Endothelial cell of umbilical vein (primary cell): ENCODE data around the gene FAM81A. TPM values are rescaled to one million over a fixed set of nuclear protein-coding genes. Genes with fewer than 3 reads are reported as not detected.

Source experiments
- BruUV-seq: library from RNA; stranded (reverse); fragments of 400-500 nt; replicated peaks from 2 replicates; lab custom pipeline; 2021; lab: Mats Ljungman, UMichigan
- CTCF ChIA-PET: fragments of 300-600, 350-600 bp; sonication (Branson Sonifier 250); formaldehyde crosslinking; loops from one replicate; lab custom pipeline; 2021; ENCODE audit warnings: antibody characterized with exemption, inconsistent platforms; lab: Charles Lee
- POLR2A ChIA-PET: fragments of 300-600, 350-600 bp; sonication (Branson Sonifier 250); formaldehyde crosslinking; loops from one replicate; lab custom pipeline; 2021; ENCODE audit warnings: antibody characterized with exemption, inconsistent platforms; lab: Charles Lee
- DNase-seq: peaks from one replicate; pipeline ENCODE4 v3.0.0-alpha.2; 2011; ENCODE audit warnings: low read depth, low spot score
- FAIRE-seq: peaks from 2 replicates; lab custom pipeline; 2011; peaks lifted over from hg19 to GRCh38; lab: Jason Lieb, UNC
- H2AFZ ChIP-seq: 2 replicates; pipeline ENCODE4 v1.6.0; 2012; ENCODE audit warnings: low read depth, low read length, control low read depth, inconsistent platforms
- H3K27ac ChIP-seq: 2 replicates; pipeline ENCODE4 v1.5.1; 2011; ENCODE audit warnings: low read depth, mild to moderate bottlenecking, control low read depth, low read length, moderate library complexity; ENCODE audit not compliant: insufficient read depth
- H3K27me3 ChIP-seq, 2 experiments: 2 replicates each; pipeline versions ENCODE4 v1.6.0 to v1.6.1; 2011; ENCODE audit warnings: low read length in 2 of 2, mixed read lengths in 1 of 2; ENCODE audit not compliant: control insufficient read depth in 2 of 2, insufficient read depth in 2 of 2
- H3K36me3 ChIP-seq, 2 experiments: 2 replicates in 1 of 2; 3 replicates in 1 of 2; pipeline ENCODE4 v1.5.1; 2011; ENCODE audit warnings: low read length in 2 of 2, mild to moderate bottlenecking in 1 of 2, moderate library complexity in 1 of 2; ENCODE audit not compliant: control insufficient read depth in 2 of 2, insufficient read depth in 2 of 2; ENCODE audit errors: extremely low read depth in 1 of 2
- H3K4me1 ChIP-seq: 3 replicates; pipeline ENCODE4 v1.5.1; 2011; ENCODE audit warnings: mild to moderate bottlenecking, low read length; ENCODE audit not compliant: control insufficient read depth, insufficient read depth; ENCODE audit errors: extremely low read depth
- H3K4me2 ChIP-seq: 2 replicates; pipeline ENCODE4 v1.6.1; 2011; ENCODE audit warnings: low read length, control low read depth, mixed read lengths; ENCODE audit not compliant: insufficient read depth
- H3K4me3 ChIP-seq, 3 experiments: fragments of 200-600 bp in 1 of 3; sonication (generic), shearing (Covaris generic) in 1 of 3; replicated peaks in 1 of 3; 2 replicates each; pipeline ENCODE4 v1.5.1; 2011 to 2016; ENCODE audit warnings: control low read depth in 3 of 3, low read length in 3 of 3, mild to moderate bottlenecking in 2 of 3, inconsistent platforms in 1 of 3, low read depth in 1 of 3, moderate library complexity in 1 of 3; ENCODE audit not compliant: insufficient read depth in 1 of 3
- H3K79me2 ChIP-seq: 2 replicates; pipeline ENCODE4 v1.6.0; 2012; ENCODE audit warnings: low read length, inconsistent platforms; ENCODE audit not compliant: control insufficient read depth, insufficient read depth
- H3K9ac ChIP-seq: replicated peaks from 2 replicates; pipeline ENCODE3; 2011; ENCODE audit warnings: low read length, control low read depth; ENCODE audit not compliant: insufficient read depth; ENCODE audit errors: extremely low read depth
- H3K9me1 ChIP-seq: replicated peaks from 3 replicates; pipeline ENCODE4 v1.6.0; 2011; ENCODE audit warnings: mild to moderate bottlenecking, low read length; ENCODE audit not compliant: control insufficient read depth, insufficient read depth; ENCODE audit errors: extremely low read depth
- H3K9me3 ChIP-seq: replicated peaks from 2 replicates; pipeline ENCODE4 v1.5.1; 2012; ENCODE audit warnings: low read length, inconsistent platforms; ENCODE audit not compliant: control insufficient read depth, insufficient read depth
- H4K20me1 ChIP-seq: replicated peaks from 2 replicates; pipeline ENCODE3; 2011; ENCODE audit warnings: mild to moderate bottlenecking, low read length; ENCODE audit not compliant: control insufficient read depth, insufficient read depth; ENCODE audit errors: extremely low read depth
- CTCF ChIP-seq, 2 donors: IDR thresholded peaks; 1 replicate in 1 of 2; 2 replicates in 1 of 2; pipeline ENCODE4 v1.5.1; 2011; ENCODE audit warnings: low read length in 2 of 2, mild to moderate bottlenecking in 2 of 2, moderate library complexity in 2 of 2, control low read depth in 1 of 2, inconsistent platforms in 1 of 2, low read depth in 1 of 2; ENCODE audit not compliant: insufficient read depth in 1 of 2; ENCODE audit errors: extremely low read depth in 1 of 2
- EZH2 ChIP-seq: IDR thresholded peaks from 2 replicates; pipeline ENCODE4 v1.6.1; 2012; ENCODE audit warnings: borderline replicate concordance, low read depth, mild to moderate bottlenecking, moderate library complexity, low read length, inconsistent platforms; ENCODE audit not compliant: severe bottlenecking
- FOS ChIP-seq: IDR thresholded peaks from 2 replicates; pipeline ENCODE4 v1.6.1; 2011; ENCODE audit warnings: mild to moderate bottlenecking, low read length, moderate library complexity, borderline replicate concordance; ENCODE audit not compliant: insufficient read depth
- GATA2 ChIP-seq: IDR thresholded peaks from 2 replicates; pipeline ENCODE4 v1.7.0; 2011; ENCODE audit warnings: low read depth, mild to moderate bottlenecking, moderate library complexity, mixed read lengths, low read length; ENCODE audit not compliant: insufficient read length, insufficient read depth
- JUN ChIP-seq: IDR thresholded peaks from 2 replicates; pipeline ENCODE4 v1.6.1; 2011; ENCODE audit warnings: borderline replicate concordance, low read depth; ENCODE audit not compliant: insufficient read length, insufficient read depth
- MAX ChIP-seq: IDR thresholded peaks from 2 replicates; pipeline ENCODE4 v1.6.1; 2011; ENCODE audit not compliant: insufficient read depth, insufficient read length
- MYC ChIP-seq: IDR thresholded peaks from one replicate; pipeline ENCODE4 v1.6.1; 2011; ENCODE audit warnings: mild to moderate bottlenecking, low read depth, low read length
- POLR2A ChIP-seq: IDR thresholded peaks from 2 replicates; pipeline ENCODE4 v1.6.1; 2012; ENCODE audit warnings: low read depth, mild to moderate bottlenecking, control low read depth, low read length
- POLR2AphosphoS5 ChIP-seq: IDR thresholded peaks from 2 replicates; pipeline ENCODE4 v1.6.1; 2012; ENCODE audit warnings: low read depth, mild to moderate bottlenecking, control low read depth, low read length, moderate library complexity; ENCODE audit not compliant: insufficient read depth
- dilution Hi-C: fragments of 300-500 bp; cut with MboI; formaldehyde crosslinking; loops from one replicate; pipeline ENCODE4 v1.15.0; 2019; ENCODE audit warnings: low sequenced_read_pairs; ENCODE audit not compliant: extremely low pct_ligation_motif_present
- intact Hi-C: fragments of 100-400 bp; cut with micrococcal nuclease; formaldehyde crosslinking; loops from one replicate; pipeline ENCODE4 v1.10.0; 2022
- polyA plus RNA-seq, 4 experiments: library from polyadenylated mRNA; depleted of rRNA in 3 of 4; stranded (reverse) in 3 of 4; unstranded in 1 of 4; fragments of >200 nt; gene quantifications; 2 replicates each; pipeline versions ENCODE4 v1.2.1 to v1.2.3, GENCODE V29; 2011 to 2012; ENCODE audit warnings: missing spikeins in 1 of 4
- total RNA-seq: library from RNA; stranded (reverse); gene quantifications from 2 replicates; pipeline ENCODE4 v1.2.3, GENCODE V29; 2021

The FAM81A gene
- total and polyA plus RNA-seq, 2 donors (not counting 3 experiments of a cell fraction or from before 2014, with no cell fraction given): 0.28 to 1.2 TPM

- H3K36me3 ChIP-seq: no peaks in the 10 kb centered on the region
- H3K4me2 ChIP-seq: no peak overlapping the region
- no peak overlapping the region for H2AFZ ChIP-seq
- ChIA-PET POLR2A (no interaction called here), CTCF (no interaction called here)
- DNase-seq (no peak), FAIRE-seq (no peak)
- no peaks in the 10 kb centered on the region for H3K27me3 ChIP-seq
- TF ChIP-seq EZH2: no peak
- TF ChIP-seq MYC: no peak
- no peak for TF ChIP-seq POLR2A
- no peak for TF ChIP-seq JUN
- no peak for TF ChIP-seq MAX
- TF ChIP-seq GATA2: no peak
- no peak for TF ChIP-seq POLR2AphosphoS5
- H3K4me1 ChIP-seq: no peaks in the 10 kb centered on the region
- H4K20me1 ChIP-seq: no peaks in the 10 kb centered on the region
- H3K9me3 ChIP-seq: no peaks in the 10 kb centered on the region
- H3K4me3 ChIP-seq: no peak overlapping the region
- no peaks in the 10 kb centered on the region for H3K79me2 ChIP-seq
- H3K9me1 ChIP-seq: no peaks in the 10 kb centered on the region
- H3K9ac ChIP-seq: no peak overlapping the region
- BruUV-seq: no TSS peak
- dilution Hi-C loops: no loop called here
- intact Hi-C loops: no loop called here
- H3K27ac ChIP-seq: no peak overlapping the region
Observed at GRCh38 chr15:59448871-59449270, 10.9 kb downstream of the FAM81A start.

- Histone ChIP-seq H3K4me3 (no peak overlapping the region), H3K9me1 (no peaks in the 10 kb centered on the region), H3K9ac (no peak overlapping the region), H4K20me1 (no peaks in the 10 kb centered on the region), H3K4me2 (no peak overlapping the region), H2AFZ (no peak overlapping the region), H3K79me2 (no peaks in the 10 kb centered on the region), H3K27me3 (peaks cover 0 to 1% of the 10 kb centered on the region in 2 experiments), H3K9me3 (no peaks in the 10 kb centered on the region), H3K27ac (no peak overlapping the region), H3K36me3 (no peaks in the 10 kb centered on the region), H3K4me1 (no peaks in the 10 kb centered on the region)
- no peak for FAIRE-seq
- POLR2A ChIA-PET: no interaction called here
- TF ChIP-seq GATA2: no peak
- no peak for TF ChIP-seq MYC
- no peak for TF ChIP-seq JUN
- no peak for TF ChIP-seq POLR2A
- TF ChIP-seq CTCF (IDR thresholded peaks at IDR 0.05; ENCODE audit: extremely low read depth in 1 of 2, insufficient read depth in 1 of 2, low read depth in 1 of 2, low read length in 2 of 2): no peak
- TF ChIP-seq MAX: no peak
- no peak for TF ChIP-seq POLR2AphosphoS5
- TF ChIP-seq FOS: no peak
- no peak for TF ChIP-seq EZH2
- intact Hi-C loops (no loop called here), dilution Hi-C loops (no loop called here)
- CTCF ChIA-PET: interaction anchor here (1.4 kb wide), 1 partner anchor 39 kb away, joined by 3 read pairs; no protein-coding TSS in a partner anchor
- DNase-seq: no peak
- BruUV-seq: no TSS peak
Observed at GRCh38 chr15:59453474-59454215, 15.7 kb downstream of the FAM81A start.
